ENCODE results near the gene AMIGO1.

DNA sequence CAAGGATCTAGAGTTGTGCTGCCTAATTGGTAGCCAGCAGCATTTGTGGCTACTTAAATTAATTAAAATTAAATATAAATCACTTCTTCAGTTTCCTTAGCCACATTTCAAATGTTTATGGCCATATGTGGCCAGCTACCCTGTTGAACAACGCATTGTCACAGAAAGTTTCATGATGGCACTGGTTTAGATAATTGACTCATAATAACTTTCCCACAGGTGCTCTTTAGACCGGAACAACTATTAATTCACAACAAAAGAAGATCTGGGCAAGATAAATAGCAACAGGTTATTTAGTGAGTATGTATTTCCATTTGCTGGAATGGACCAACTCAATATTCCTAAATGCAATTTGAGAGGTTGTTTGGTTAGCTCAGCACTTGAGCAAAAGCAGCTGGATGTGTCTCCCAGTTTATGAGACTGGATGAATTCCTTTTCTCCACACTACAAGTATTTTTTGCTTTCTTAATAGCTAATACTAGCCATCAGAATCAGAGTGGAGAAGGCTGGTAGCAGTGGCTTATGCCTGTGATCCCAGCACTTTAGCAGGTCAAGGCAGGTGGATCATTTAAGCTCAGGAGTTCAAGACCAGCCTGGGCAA is 3.7 kb upstream of the AMIGO1 start:
- no peak for TF ChIP-seq TAF1 (IDR thresholded peaks at IDR 0.05; ENCODE audit: borderline replicate concordance, low read depth, low read length)
- no peak for TF ChIP-seq POLR2A (IDR thresholded peaks at IDR 0.05; ENCODE audit: low read depth, low read length)
- TF ChIP-seq POLR2AphosphoS5 (IDR thresholded peaks at IDR 0.05; ENCODE audit: low read depth, low read length): no peak

Measured in GM12892 (cell line).